DMS53 treated with DMSO at 0.1 percent for 48 hours (cell line): ENCODE results near the gene MAST4.

Experiments used
- DNase-seq: peaks from one replicate; lab custom pipeline; 2025; ENCODE audit not compliant: unreplicated experiment; lab: John Stamatoyannopoulos, UW

MAST4 gene

GRCh38 chr5:67059744-67060490, 463.7 kb downstream of the MAST4 start:
- no peak for DNase-seq

- no peak for DNase-seq
These were observed 465.3 kb downstream of the MAST4 start for GRCh38 chr5:67061511-67061910.

GRCh38 chr5:67063055-67063454, 466.9 kb downstream of the MAST4 start:
- DNase-seq = no peak

- no peak for DNase-seq
These were observed 467.6 kb downstream of the MAST4 start for GRCh38 chr5:67063791-67064190.

- peak; percentile 47 for DNase-seq
These were observed 469.0 kb downstream of the MAST4 start for GRCh38 chr5:67065237-67065636.

- no peak for DNase-seq
These were observed 469.5 kb downstream of the MAST4 start for GRCh38 chr5:67065696-67066095.

GRCh38 chr5:67066815-67067214, 470.6 kb downstream of the MAST4 start:
- peak; percentile 16 for DNase-seq

- DNase-seq = no peak
These were observed 477.0 kb downstream of the MAST4 start for GRCh38 chr5:67073045-67073680.

- DNase-seq = no peak
These were observed 481.1 kb downstream of the MAST4 start for GRCh38 chr5:67077296-67077695.

- DNase-seq = peak; percentile 18
These were observed 485.1 kb downstream of the MAST4 start for GRCh38 chr5:67081261-67081660.

- DNase-seq = no peak
These were observed 486.7 kb downstream of the MAST4 start for GRCh38 chr5:67082941-67083340.

GRCh38 chr5:67085616-67086015, 489.4 kb downstream of the MAST4 start:
- peak; percentile 67 for DNase-seq

GRCh38 chr5:67089200-67089725, 493.1 kb downstream of the MAST4 start:
- no peak for DNase-seq

- DNase-seq = no peak
These were observed 493.8 kb downstream of the MAST4 start for GRCh38 chr5:67090040-67090439.

GRCh38 chr5:67090593-67090992, 494.4 kb downstream of the MAST4 start:
- DNase-seq = no peak

- no peak for DNase-seq
These were observed 496.3 kb downstream of the MAST4 start for GRCh38 chr5:67092535-67092934.

- DNase-seq = no peak
These were observed 497.1 kb downstream of the MAST4 start for GRCh38 chr5:67093279-67093678.

- no peak for DNase-seq
These were observed 498.5 kb downstream of the MAST4 start for GRCh38 chr5:67094476-67095300.

- DNase-seq = peak; percentile 43
These were observed 499.4 kb downstream of the MAST4 start for GRCh38 chr5:67095346-67096171.

- no peak for DNase-seq
These were observed 502.5 kb downstream of the MAST4 start for GRCh38 chr5:67098656-67099055.

- no peak for DNase-seq
These were observed 504.1 kb downstream of the MAST4 start for GRCh38 chr5:67100301-67100700.
